ENCODE results near the gene TPST2. TPM values are rescaled to one million over a fixed set of nuclear protein-coding genes. Genes with fewer than 3 reads are reported as not detected.

The TPST2 gene
- total RNA-seq, 4 donors from 2014 or later = 22.0 to 30.9 (median 28.7) TPM

- DNase-seq (ENCODE audit: extremely low spot score) = no peak
- no peak overlapping the region for H3K4me3 ChIP-seq
- peaks cover 0 to 29% (median under 1%) of the 10 kb centered on the region in 4 donors for H3K4me1 ChIP-seq
- TF ChIP-seq POLR2AphosphoS5 (IDR thresholded peaks at IDR 0.05) (no peak), EP300 (IDR thresholded peaks at IDR 0.05) (no peak), CTCF (IDR thresholded peaks at IDR 0.05) (no peak), POLR2A (IDR thresholded peaks at IDR 0.05; ENCODE audit: low read depth) (no peak)
- H3K27ac ChIP-seq (replicated peaks in 1 of 4) = no peak overlapping the region
- peaks cover 0 to 2% (median under 1%) of the 10 kb centered on the region in 4 donors for H3K36me3 ChIP-seq
- no peaks in the 10 kb centered on the region for H3K27me3 ChIP-seq
- 54% methylated on average over 10 of the region's 10 CpGs for WGBS
- H3K9me3 ChIP-seq = no peaks in the 10 kb centered on the region
- intact Hi-C loops (cut with DNase I) = no loop called here
Observed at GRCh38 chr22:26570115-26570514, 19.8 kb downstream of the TPST2 start.

- Histone ChIP-seq H3K27ac (replicated peaks in 1 of 4) (no peak overlapping the region), H3K27me3 (no peaks in the 10 kb centered on the region), H3K36me3 (peaks cover 0 to 8% (median 5%) of the 10 kb centered on the region in 4 donors), H3K9me3 (no peaks in the 10 kb centered on the region), H3K4me3 (no peak overlapping the region), H3K4me1 (peaks cover 0 to 30% (median 2%) of the 10 kb centered on the region in 4 donors)
- TF ChIP-seq EP300 (IDR thresholded peaks at IDR 0.05) (no peak), POLR2A (IDR thresholded peaks at IDR 0.05; ENCODE audit: low read depth) (no peak), CTCF (IDR thresholded peaks at IDR 0.05) (no peak), POLR2AphosphoS5 (IDR thresholded peaks at IDR 0.05) (no peak)
- 68% methylated on average over 11 of the region's 11 CpGs for WGBS
- no peak for DNase-seq (ENCODE audit: extremely low spot score)
- intact Hi-C loops (cut with DNase I) = no loop called here
Observed at GRCh38 chr22:26568207-26568706, 21.7 kb downstream of the TPST2 start.

- DNase-seq (ENCODE audit: extremely low spot score) = no peak
- intact Hi-C loops (cut with DNase I) = no loop called here
- 78% methylated on average over 2 of the region's 2 CpGs for WGBS
- Histone ChIP-seq H3K4me1 (peaks cover 0 to 24% (median 2%) of the 10 kb centered on the region in 4 donors), H3K27ac (replicated peaks in 1 of 4) (no peak overlapping the region), H3K36me3 (peaks cover 0 to 8% (median 5%) of the 10 kb centered on the region in 4 donors), H3K27me3 (no peaks in the 10 kb centered on the region), H3K9me3 (no peaks in the 10 kb centered on the region), H3K4me3 (no peak overlapping the region)
- TF ChIP-seq EP300 (IDR thresholded peaks at IDR 0.05) = no peak
- no peak for TF ChIP-seq CTCF (IDR thresholded peaks at IDR 0.05)
- TF ChIP-seq POLR2A (IDR thresholded peaks at IDR 0.05; ENCODE audit: low read depth) = no peak
- no peak for TF ChIP-seq POLR2AphosphoS5 (IDR thresholded peaks at IDR 0.05)
Observed at GRCh38 chr22:26567610-26568009, 22.3 kb downstream of the TPST2 start.

- H3K9me3 ChIP-seq = no peaks in the 10 kb centered on the region
- H3K4me1 ChIP-seq = peaks cover 0 to 30% (median 2%) of the 10 kb centered on the region in 4 donors
- TF ChIP-seq EP300 (IDR thresholded peaks at IDR 0.05) = no peak
- no peak for TF ChIP-seq POLR2AphosphoS5 (IDR thresholded peaks at IDR 0.05)
- no peak for TF ChIP-seq CTCF (IDR thresholded peaks at IDR 0.05)
- TF ChIP-seq POLR2A (IDR thresholded peaks at IDR 0.05; ENCODE audit: low read depth) = no peak
- no peak overlapping the region for H3K27ac ChIP-seq (replicated peaks in 1 of 4)
- 100% methylated on average over 3 of the region's 3 CpGs for WGBS
- peaks cover 0 to 8% (median 5%) of the 10 kb centered on the region in 4 donors for H3K36me3 ChIP-seq
- no peak for DNase-seq (ENCODE audit: extremely low spot score)
- H3K27me3 ChIP-seq = no peaks in the 10 kb centered on the region
- no peak overlapping the region for H3K4me3 ChIP-seq
- intact Hi-C loops (cut with DNase I) = no loop called here
Observed at GRCh38 chr22:26566994-26567393, 22.9 kb downstream of the TPST2 start.

- DNase-seq (ENCODE audit: extremely low spot score) = no peak
- H3K27ac ChIP-seq (replicated peaks in 1 of 4) = no peak overlapping the region
- peaks cover 0 to 8% (median 5%) of the 10 kb centered on the region in 4 donors for H3K36me3 ChIP-seq
- 75% methylated on average over 8 of the region's 8 CpGs for WGBS
- TF ChIP-seq CTCF (IDR thresholded peaks at IDR 0.05) = no peak
- TF ChIP-seq POLR2AphosphoS5 (IDR thresholded peaks at IDR 0.05) = no peak
- no peak for TF ChIP-seq EP300 (IDR thresholded peaks at IDR 0.05)
- no peak for TF ChIP-seq POLR2A (IDR thresholded peaks at IDR 0.05; ENCODE audit: low read depth)
- H3K4me3 ChIP-seq = no peak overlapping the region
- no peaks in the 10 kb centered on the region for H3K27me3 ChIP-seq
- H3K4me1 ChIP-seq = peaks cover 0 to 32% (median 2%) of the 10 kb centered on the region in 4 donors
- intact Hi-C loops (cut with DNase I) = no loop called here
- H3K9me3 ChIP-seq = no peaks in the 10 kb centered on the region
Observed at GRCh38 chr22:26565889-26566288, 24.0 kb downstream of the TPST2 start.
